ENCODE measurements around the gene RHOH.

DNA sequence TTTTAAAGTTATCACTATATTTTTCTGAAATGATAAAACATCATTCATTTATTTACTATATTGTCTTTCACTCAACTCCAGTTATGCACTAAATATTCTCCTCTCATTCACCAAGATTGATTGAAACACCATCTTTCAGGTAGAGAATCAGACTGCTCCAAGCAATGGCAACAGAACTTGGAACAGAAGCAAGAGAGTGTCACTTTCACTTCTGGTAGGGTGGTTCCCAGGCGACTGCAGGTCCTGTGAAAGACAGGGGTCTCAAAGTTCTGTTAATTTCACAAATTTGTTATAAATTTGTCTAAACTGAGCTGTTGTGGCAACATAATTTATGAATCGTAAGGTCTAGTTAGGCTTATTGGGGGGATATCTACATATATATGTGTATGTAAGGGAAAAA lies 47.8 kb downstream of the RHOH start:
- TF ChIP-seq, protein P1, sequence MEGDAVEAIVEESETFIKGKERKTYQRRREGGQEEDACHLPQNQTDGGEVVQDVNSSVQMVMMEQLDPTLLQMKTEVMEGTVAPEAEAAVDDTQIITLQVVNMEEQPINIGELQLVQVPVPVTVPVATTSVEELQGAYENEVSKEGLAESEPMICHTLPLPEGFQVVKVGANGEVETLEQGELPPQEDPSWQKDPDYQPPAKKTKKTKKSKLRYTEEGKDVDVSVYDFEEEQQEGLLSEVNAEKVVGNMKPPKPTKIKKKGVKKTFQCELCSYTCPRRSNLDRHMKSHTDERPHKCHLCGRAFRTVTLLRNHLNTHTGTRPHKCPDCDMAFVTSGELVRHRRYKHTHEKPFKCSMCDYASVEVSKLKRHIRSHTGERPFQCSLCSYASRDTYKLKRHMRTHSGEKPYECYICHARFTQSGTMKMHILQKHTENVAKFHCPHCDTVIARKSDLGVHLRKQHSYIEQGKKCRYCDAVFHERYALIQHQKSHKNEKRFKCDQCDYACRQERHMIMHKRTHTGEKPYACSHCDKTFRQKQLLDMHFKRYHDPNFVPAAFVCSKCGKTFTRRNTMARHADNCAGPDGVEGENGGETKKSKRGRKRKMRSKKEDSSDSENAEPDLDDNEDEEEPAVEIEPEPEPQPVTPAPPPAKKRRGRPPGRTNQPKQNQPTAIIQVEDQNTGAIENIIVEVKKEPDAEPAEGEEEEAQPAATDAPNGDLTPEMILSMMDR (IDR thresholded peaks at IDR 0.05) = no peak
- no peak for TF ChIP-seq POLR2A (IDR thresholded peaks at IDR 0.05)
